ENCODE data around the gene ZBED4. TPM values are rescaled to one million over a fixed set of nuclear protein-coding genes. Genes with fewer than 3 reads are reported as not detected.

Gene ZBED4
- total and polyA plus RNA-seq, 2 of the 13 experiments (the other 11 are each of a cell fraction or from before 2014, with no cell fraction given): 5.4 to 9.6 TPM

DNA sequence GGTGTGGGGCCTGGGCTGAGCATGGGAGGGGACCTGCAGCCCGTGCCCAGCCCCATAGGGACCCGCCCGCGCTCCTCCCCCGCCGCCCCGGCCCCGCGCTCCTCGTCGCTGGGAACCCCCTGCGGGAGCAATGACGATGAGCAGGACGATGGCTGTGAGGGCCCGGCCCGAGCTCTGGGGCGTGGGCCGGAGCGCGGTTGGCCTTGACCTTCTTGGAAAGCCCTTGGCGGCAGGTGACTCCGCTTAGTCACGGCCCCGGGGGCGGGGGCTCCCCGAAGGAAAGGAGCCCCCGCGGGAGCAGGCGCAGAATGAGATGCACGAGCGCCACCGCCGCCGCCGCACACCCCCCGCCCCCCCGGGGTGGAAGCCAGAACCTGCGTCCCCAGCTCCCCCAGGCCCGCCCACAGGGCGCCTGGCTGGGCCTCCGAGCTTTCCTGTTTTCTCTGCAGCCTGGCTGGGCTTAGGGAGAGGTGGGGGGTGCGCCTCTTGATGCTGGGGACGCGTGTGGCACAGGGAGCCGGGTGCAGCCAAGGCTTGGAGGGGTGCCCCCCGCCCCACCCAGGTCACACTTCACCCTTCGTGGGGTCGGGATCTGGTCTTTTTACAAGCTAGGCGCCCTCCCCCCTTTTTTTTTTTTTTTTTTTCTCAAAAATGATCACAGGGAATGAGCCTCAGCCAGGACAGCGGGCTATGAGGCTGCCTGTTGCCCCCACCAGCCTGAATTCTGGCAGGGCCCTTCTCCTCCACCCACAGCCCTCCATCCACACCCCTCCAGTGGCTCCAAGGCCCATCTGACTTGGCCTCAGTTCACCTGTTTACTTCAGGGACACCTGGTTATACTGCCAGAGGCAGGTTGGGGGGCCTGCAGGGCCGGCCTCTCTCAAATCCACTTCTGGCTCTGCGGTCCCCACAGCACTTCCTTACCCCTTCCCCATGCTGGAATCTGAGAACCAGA lies 82.7 kb downstream of the ZBED4 start (continued):
- TF ChIP-seq, protein P1, sequence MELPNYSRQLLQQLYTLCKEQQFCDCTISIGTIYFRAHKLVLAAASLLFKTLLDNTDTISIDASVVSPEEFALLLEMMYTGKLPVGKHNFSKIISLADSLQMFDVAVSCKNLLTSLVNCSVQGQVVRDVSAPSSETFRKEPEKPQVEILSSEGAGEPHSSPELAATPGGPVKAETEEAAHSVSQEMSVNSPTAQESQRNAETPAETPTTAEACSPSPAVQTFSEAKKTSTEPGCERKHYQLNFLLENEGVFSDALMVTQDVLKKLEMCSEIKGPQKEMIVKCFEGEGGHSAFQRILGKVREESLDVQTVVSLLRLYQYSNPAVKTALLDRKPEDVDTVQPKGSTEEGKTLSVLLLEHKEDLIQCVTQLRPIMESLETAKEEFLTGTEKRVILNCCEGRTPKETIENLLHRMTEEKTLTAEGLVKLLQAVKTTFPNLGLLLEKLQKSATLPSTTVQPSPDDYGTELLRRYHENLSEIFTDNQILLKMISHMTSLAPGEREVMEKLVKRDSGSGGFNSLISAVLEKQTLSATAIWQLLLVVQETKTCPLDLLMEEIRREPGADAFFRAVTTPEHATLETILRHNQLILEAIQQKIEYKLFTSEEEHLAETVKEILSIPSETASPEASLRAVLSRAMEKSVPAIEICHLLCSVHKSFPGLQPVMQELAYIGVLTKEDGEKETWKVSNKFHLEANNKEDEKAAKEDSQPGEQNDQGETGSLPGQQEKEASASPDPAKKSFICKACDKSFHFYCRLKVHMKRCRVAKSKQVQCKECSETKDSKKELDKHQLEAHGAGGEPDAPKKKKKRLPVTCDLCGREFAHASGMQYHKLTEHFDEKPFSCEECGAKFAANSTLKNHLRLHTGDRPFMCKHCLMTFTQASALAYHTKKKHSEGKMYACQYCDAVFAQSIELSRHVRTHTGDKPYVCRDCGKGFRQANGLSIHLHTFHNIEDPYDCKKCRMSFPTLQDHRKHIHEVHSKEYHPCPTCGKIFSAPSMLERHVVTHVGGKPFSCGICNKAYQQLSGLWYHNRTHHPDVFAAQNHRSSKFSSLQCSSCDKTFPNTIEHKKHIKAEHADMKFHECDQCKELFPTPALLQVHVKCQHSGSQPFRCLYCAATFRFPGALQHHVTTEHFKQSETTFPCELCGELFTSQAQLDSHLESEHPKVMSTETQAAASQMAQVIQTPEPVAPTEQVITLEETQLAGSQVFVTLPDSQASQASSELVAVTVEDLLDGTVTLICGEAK (IDR thresholded peaks at IDR 0.05): no peak
- TF ChIP-seq, protein P1 (CRISPR knock-in tag; IDR thresholded peaks at IDR 0.05): no peak; the same call in 1 of the 2 replicates
- TF ChIP-seq, protein P2, sequence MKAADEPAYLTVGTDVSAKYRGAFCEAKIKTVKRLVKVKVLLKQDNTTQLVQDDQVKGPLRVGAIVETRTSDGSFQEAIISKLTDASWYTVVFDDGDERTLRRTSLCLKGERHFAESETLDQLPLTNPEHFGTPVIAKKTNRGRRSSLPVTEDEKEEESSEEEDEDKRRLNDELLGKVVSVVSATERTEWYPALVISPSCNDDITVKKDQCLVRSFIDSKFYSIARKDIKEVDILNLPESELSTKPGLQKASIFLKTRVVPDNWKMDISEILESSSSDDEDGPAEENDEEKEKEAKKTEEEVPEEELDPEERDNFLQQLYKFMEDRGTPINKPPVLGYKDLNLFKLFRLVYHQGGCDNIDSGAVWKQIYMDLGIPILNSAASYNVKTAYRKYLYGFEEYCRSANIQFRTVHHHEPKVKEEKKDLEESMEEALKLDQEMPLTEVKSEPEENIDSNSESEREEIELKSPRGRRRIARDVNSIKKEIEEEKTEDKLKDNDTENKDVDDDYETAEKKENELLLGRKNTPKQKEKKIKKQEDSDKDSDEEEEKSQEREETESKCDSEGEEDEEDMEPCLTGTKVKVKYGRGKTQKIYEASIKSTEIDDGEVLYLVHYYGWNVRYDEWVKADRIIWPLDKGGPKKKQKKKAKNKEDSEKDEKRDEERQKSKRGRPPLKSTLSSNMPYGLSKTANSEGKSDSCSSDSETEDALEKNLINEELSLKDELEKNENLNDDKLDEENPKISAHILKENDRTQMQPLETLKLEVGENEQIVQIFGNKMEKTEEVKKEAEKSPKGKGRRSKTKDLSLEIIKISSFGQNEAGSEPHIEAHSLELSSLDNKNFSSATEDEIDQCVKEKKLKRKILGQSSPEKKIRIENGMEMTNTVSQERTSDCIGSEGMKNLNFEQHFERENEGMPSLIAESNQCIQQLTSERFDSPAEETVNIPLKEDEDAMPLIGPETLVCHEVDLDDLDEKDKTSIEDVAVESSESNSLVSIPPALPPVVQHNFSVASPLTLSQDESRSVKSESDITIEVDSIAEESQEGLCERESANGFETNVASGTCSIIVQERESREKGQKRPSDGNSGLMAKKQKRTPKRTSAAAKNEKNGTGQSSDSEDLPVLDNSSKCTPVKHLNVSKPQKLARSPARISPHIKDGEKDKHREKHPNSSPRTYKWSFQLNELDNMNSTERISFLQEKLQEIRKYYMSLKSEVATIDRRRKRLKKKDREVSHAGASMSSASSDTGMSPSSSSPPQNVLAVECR (CRISPR knock-in tag; IDR thresholded peaks at IDR 0.05; ENCODE audit: borderline replicate concordance): peak; percentile 57; the same call in 1 of the 2 replicates
- TF ChIP-seq, protein P3, sequence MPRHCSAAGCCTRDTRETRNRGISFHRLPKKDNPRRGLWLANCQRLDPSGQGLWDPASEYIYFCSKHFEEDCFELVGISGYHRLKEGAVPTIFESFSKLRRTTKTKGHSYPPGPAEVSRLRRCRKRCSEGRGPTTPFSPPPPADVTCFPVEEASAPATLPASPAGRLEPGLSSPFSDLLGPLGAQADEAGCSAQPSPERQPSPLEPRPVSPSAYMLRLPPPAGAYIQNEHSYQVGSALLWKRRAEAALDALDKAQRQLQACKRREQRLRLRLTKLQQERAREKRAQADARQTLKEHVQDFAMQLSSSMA (CRISPR knock-in tag; IDR thresholded peaks at IDR 0.05): no peak
- no peak for TF ChIP-seq JARID2 (CRISPR knock-in tag; IDR thresholded peaks at IDR 0.05; ENCODE audit: insufficient replicate concordance)
- TF ChIP-seq ZNF10 (CRISPR knock-in tag; IDR thresholded peaks at IDR 0.05; ENCODE audit: borderline replicate concordance, low read depth): no peak
- 0 out of 2 replicates have a peak, but pooled peaks have one; percentile 51 for TF ChIP-seq ZSCAN9 (CRISPR knock-in tag; IDR thresholded peaks at IDR 0.05; ENCODE audit: borderline replicate concordance)

Data from HepG2 (cell line).